HepG2 (cell line): ENCODE data around the gene SAMD10. TPM values are rescaled to one million over a fixed set of nuclear protein-coding genes. Genes with fewer than 3 reads are reported as not detected.

Experiments used
- ATRX ChIP-seq: sonication (generic); formaldehyde crosslinking; IDR thresholded peaks from 2 replicates; pipeline ENCODE4 v1.4.0; 2020; ENCODE audit warnings: missing genetic modification reagents, borderline replicate concordance
- CBX2 ChIP-seq, 2 experiments: fragments of 200-600 bp in 1 of 2; sonication (generic); formaldehyde crosslinking in 1 of 2; IDR thresholded peaks; 2 replicates each; pipeline versions ENCODE4 v1.7.0 to v1.8.1; 2018 to 2022; ENCODE audit warnings: low read depth in 2 of 2, low read length in 1 of 2, mild to moderate bottlenecking in 1 of 2, missing genetic modification reagents in 1 of 2
- CEBPG ChIP-seq: IDR thresholded peaks from 2 replicates; pipeline ENCODE4 v1.6.1; 2016
- CEBPZ ChIP-seq: IDR thresholded peaks from 2 replicates; pipeline ENCODE4 v1.6.1; 2012; ENCODE audit warnings: low read length, improper control_type of control experiment
- ETV6 ChIP-seq: sonication (generic); formaldehyde crosslinking; conservative IDR thresholded peaks from 2 replicates; pipeline ENCODE4 v1.4.0; 2020; ENCODE audit warnings: missing genetic modification reagents
- GABPA ChIP-seq, 2 experiments: IDR thresholded peaks; 2 replicates each; pipeline ENCODE4 v1.6.1; 2011 to 2016; ENCODE audit warnings: low read depth in 2 of 2, low read length in 1 of 2, missing biosample characterization in 1 of 2, missing genetic modification characterization in 1 of 2
- IRF2 ChIP-seq: IDR thresholded peaks from 2 replicates; pipeline ENCODE4 v1.6.1; 2018; ENCODE audit warnings: missing genetic modification reagents, missing compliant biosample characterization
- MATR3 ChIP-seq: sonication (generic); formaldehyde crosslinking; IDR thresholded peaks from 2 replicates; pipeline ENCODE4 v1.4.0; 2020; ENCODE audit warnings: missing genetic modification reagents
- MXD4 ChIP-seq: IDR thresholded peaks from 2 replicates; pipeline ENCODE4 v1.6.1; 2016; ENCODE audit warnings: mild to moderate bottlenecking, missing biosample characterization, missing genetic modification reagents
- NFE2L2 ChIP-seq: fragments of 150-350 bp; IDR thresholded peaks from 2 replicates; pipeline ENCODE4 v1.6.1; 2014; ENCODE audit warnings: low read length
- NRL ChIP-seq: sonication (generic); formaldehyde crosslinking; IDR thresholded peaks from 2 replicates; pipeline ENCODE4 v1.5.0; 2020; ENCODE audit warnings: missing genetic modification reagents, mild to moderate bottlenecking, moderate library complexity, borderline replicate concordance
- PTBP1 ChIP-seq: fragments of 200-400 bp; formaldehyde crosslinking; IDR thresholded peaks from 2 replicates; pipeline ENCODE4 v1.6.1; 2018; ENCODE audit warnings: low read length, low read depth; ENCODE audit not compliant: poor library complexity, severe bottlenecking
- RELA ChIP-seq: sonication (generic); formaldehyde crosslinking; IDR thresholded peaks from 2 replicates; pipeline ENCODE4 v1.4.0; 2020; ENCODE audit warnings: missing genetic modification reagents
- SP140L ChIP-seq: sonication (generic); formaldehyde crosslinking; IDR thresholded peaks from 2 replicates; pipeline ENCODE4 v1.4.0; 2020; ENCODE audit warnings: missing genetic modification reagents, borderline replicate concordance
- TCF7 ChIP-seq: sonication (generic); IDR thresholded peaks from 2 replicates; pipeline ENCODE4 v1.6.1; 2016; ENCODE audit warnings: antibody characterized with exemption, low read depth
- TEAD2 ChIP-seq: sonication (generic); formaldehyde crosslinking; IDR thresholded peaks from 2 replicates; pipeline ENCODE4 v1.9.0; 2021; ENCODE audit warnings: missing genetic modification reagents
- ZBTB3 ChIP-seq: sonication (generic); formaldehyde crosslinking; IDR thresholded peaks from 2 replicates; pipeline ENCODE4 v1.4.0; 2020; ENCODE audit warnings: low read depth, mild to moderate bottlenecking, moderate library complexity, missing genetic modification reagents, borderline replicate concordance
- ZFP1 ChIP-seq: IDR thresholded peaks from 2 replicates; pipeline ENCODE4 v1.6.1; 2016
- ZNF546 ChIP-seq: sonication (generic); formaldehyde crosslinking; conservative IDR thresholded peaks from 2 replicates; pipeline ENCODE4 v1.8.1; 2023; ENCODE audit warnings: mild to moderate bottlenecking, missing genetic modification reagents
- ZNF556 ChIP-seq: sonication (generic); formaldehyde crosslinking; IDR thresholded peaks from 2 replicates; pipeline ENCODE4 v1.4.0; 2020; ENCODE audit warnings: mild to moderate bottlenecking, missing genetic modification reagents, borderline replicate concordance
- ZNF572 ChIP-seq: sonication (generic); formaldehyde crosslinking; IDR thresholded peaks from 2 replicates; pipeline ENCODE4 v1.5.1; 2020; ENCODE audit warnings: mild to moderate bottlenecking, missing genetic modification reagents
- ZNF614 ChIP-seq: IDR thresholded peaks from 2 replicates; pipeline ENCODE4 v1.6.1; 2018; ENCODE audit warnings: missing biosample characterization, missing genetic modification reagents, inconsistent platforms, borderline replicate concordance
- ZNF737 ChIP-seq: sonication (generic); formaldehyde crosslinking; IDR thresholded peaks from 2 replicates; pipeline ENCODE4 v1.5.0; 2020; ENCODE audit warnings: missing genetic modification reagents, mild to moderate bottlenecking, borderline replicate concordance
- ZNF776 ChIP-seq: sonication (generic); formaldehyde crosslinking; IDR thresholded peaks from 2 replicates; pipeline ENCODE4 v1.4.0; 2020; ENCODE audit warnings: mild to moderate bottlenecking, missing genetic modification reagents
- polyA plus RNA-seq, 8 experiments: library from polyadenylated mRNA; depleted of rRNA in 3 of 8; stranded (reverse) in 7 of 8; unstranded in 1 of 8; fragments of >200 nt; fragmentation: Illumina TruSeq in 4 of 8; extraction: Trizol in 4 of 8; gene quantifications; 2 replicates each; pipeline versions ENCODE4 v1.2.1 to v1.2.3, GENCODE V29; 2011 to 2016; ENCODE audit warnings: low read depth in 4 of 8, missing spikeins in 1 of 8, mixed read lengths in 1 of 8; ENCODE audit not compliant: insufficient read depth in 1 of 8
- total RNA-seq, 5 experiments: library from RNA; depleted of rRNA; stranded (reverse); fragments of >200 nt; fragmentation: Illumina TruSeq; extraction: Trizol; gene quantifications; 2 replicates each; pipeline ENCODE4 v1.2.3, GENCODE V29; 2016; ENCODE audit warnings: low read depth in 1 of 5
- TF ChIP-seq, protein P1 (sequence below): sonication (generic); formaldehyde crosslinking; IDR thresholded peaks from 2 replicates; pipeline ENCODE4 v1.9.0; 2021; ENCODE audit warnings: missing genetic modification reagents, borderline replicate concordance

The SAMD10 gene
- total and polyA plus RNA-seq, 2 of the 13 experiments (the other 11 are each of a cell fraction or from before 2014, with no cell fraction given): 6.1 to 11.0 TPM

- no peak for TF ChIP-seq PTBP1
- peak; percentile 100 for TF ChIP-seq ZNF776 (CRISPR knock-in tag)
- TF ChIP-seq ZFP1: no peak; the same call in none of the 2 replicates
- peak; percentile 99; the same call in 1 of the 2 replicates for TF ChIP-seq ZNF556
- TF ChIP-seq MATR3 (CRISPR knock-in tag): 0 out of 2 replicates have a peak, but pooled peaks have one; percentile 69
- TF ChIP-seq ZNF614 (CRISPR knock-in tag): peak; percentile 95
- peak; percentile 97 for TF ChIP-seq ZNF572 (CRISPR knock-in tag)
- TF ChIP-seq IRF2: peak; percentile 98
- peak; percentile 42 for TF ChIP-seq CEBPG (CRISPR knock-in tag)
- no peak for TF ChIP-seq NFE2L2
- TF ChIP-seq SP140L: peak; percentile 85
- peak; percentile 93 for TF ChIP-seq RELA (CRISPR knock-in tag)
- TF ChIP-seq, protein P1, sequence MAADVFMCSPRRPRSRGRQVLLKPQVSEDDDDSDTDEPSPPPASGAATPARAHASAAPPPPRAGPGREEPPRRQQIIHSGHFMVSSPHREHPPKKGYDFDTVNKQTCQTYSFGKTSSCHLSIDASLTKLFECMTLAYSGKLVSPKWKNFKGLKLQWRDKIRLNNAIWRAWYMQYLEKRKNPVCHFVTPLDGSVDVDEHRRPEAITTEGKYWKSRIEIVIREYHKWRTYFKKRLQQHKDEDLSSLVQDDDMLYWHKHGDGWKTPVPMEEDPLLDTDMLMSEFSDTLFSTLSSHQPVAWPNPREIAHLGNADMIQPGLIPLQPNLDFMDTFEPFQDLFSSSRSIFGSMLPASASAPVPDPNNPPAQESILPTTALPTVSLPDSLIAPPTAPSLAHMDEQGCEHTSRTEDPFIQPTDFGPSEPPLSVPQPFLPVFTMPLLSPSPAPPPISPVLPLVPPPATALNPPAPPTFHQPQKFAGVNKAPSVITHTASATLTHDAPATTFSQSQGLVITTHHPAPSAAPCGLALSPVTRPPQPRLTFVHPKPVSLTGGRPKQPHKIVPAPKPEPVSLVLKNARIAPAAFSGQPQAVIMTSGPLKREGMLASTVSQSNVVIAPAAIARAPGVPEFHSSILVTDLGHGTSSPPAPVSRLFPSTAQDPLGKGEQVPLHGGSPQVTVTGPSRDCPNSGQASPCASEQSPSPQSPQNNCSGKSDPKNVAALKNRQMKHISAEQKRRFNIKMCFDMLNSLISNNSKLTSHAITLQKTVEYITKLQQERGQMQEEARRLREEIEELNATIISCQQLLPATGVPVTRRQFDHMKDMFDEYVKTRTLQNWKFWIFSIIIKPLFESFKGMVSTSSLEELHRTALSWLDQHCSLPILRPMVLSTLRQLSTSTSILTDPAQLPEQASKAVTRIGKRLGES (CRISPR knock-in tag): peak; percentile 84; the same call in 1 of the 2 replicates
- peak; percentile 98 for TF ChIP-seq TEAD2 (CRISPR knock-in tag)
- peak; percentile 93 for TF ChIP-seq ETV6 (CRISPR knock-in tag)
- no peak for TF ChIP-seq GABPA (IDR thresholded peaks at IDR 0.05; ENCODE audit: low read depth, low read length)
- TF ChIP-seq GABPA (CRISPR knock-in tag; IDR thresholded peaks at IDR 0.05; ENCODE audit: low read depth): peak; percentile 82
- peak; percentile 97 for TF ChIP-seq MXD4
- TF ChIP-seq CEBPZ: no peak
- TF ChIP-seq ZBTB3 (CRISPR knock-in tag): peak; percentile 97
- 0 out of 2 replicates have a peak, but pooled peaks have one; percentile 15 for TF ChIP-seq TCF7
- TF ChIP-seq CBX2 (IDR thresholded peaks at IDR 0.05; ENCODE audit: low read depth, low read length): no peak
- TF ChIP-seq CBX2 (CRISPR knock-in tag; IDR thresholded peaks at IDR 0.05; ENCODE audit: low read depth): peak; percentile 99
- peak; percentile 66 for TF ChIP-seq ZNF737 (CRISPR knock-in tag)
- TF ChIP-seq ATRX (CRISPR knock-in tag): 0 out of 2 replicates have a peak, but pooled peaks have one; percentile 13
- TF ChIP-seq ZNF546 (CRISPR knock-in tag): peak; percentile 99
- TF ChIP-seq NRL (CRISPR knock-in tag): peak; percentile 92
Measured at GRCh38 chr20:63955827-63956663, 23.4 kb downstream of the SAMD10 start, which contains the start of gene UCKL1 (continued).
